ENCODE results near the gene GATA3. TPM values are rescaled to one million over a fixed set of nuclear protein-coding genes. Genes with fewer than 3 reads are reported as not detected.
A peak's percentile ranks its signal among the peaks of the same experiment; 100 is the strongest.

Gene GATA3
- total RNA-seq, 1 donor from 2014 or later, result 0.69 TPM

GRCh38 chr10:8049045-8049864, 5.2 kb upstream of the GATA3 start:
- peaks cover 42% of the 10 kb centered on the region for H3K27me3 Mint-ChIP-seq (ENCODE audit: unreplicated experiment)
- H3K4me1 Mint-ChIP-seq (ENCODE audit: low read depth, unreplicated experiment), result peaks cover 13% of the 10 kb centered on the region
- H3K9me3 Mint-ChIP-seq (ENCODE audit: unreplicated experiment), result peaks cover 6% of the 10 kb centered on the region
- H3K27ac Mint-ChIP-seq (ENCODE audit: unreplicated experiment), result no peak overlapping the region
- no peaks in the 10 kb centered on the region for H3K36me3 Mint-ChIP-seq (ENCODE audit: unreplicated experiment)
- no peak for DNase-seq
- TF ChIP-seq CTCF (IDR thresholded peaks at IDR 0.05; ENCODE audit: partially characterized antibody, unreplicated experiment), result no peak
- peak overlapping the region; percentile 65 for H3K4me3 Mint-ChIP-seq (ENCODE audit: unreplicated experiment)

- Mint-ChIP-seq H3K4me1 (ENCODE audit: low read depth, unreplicated experiment) (peaks cover 11% of the 10 kb centered on the region), H3K27ac (ENCODE audit: unreplicated experiment) (no peak overlapping the region), H3K9me3 (ENCODE audit: unreplicated experiment) (peaks cover 6% of the 10 kb centered on the region), H3K36me3 (ENCODE audit: unreplicated experiment) (no peaks in the 10 kb centered on the region), H3K4me3 (ENCODE audit: unreplicated experiment) (peak overlapping the region; percentile 67), H3K27me3 (ENCODE audit: unreplicated experiment) (peaks cover 41% of the 10 kb centered on the region)
- DNase-seq, result no peak
- no peak for TF ChIP-seq CTCF (IDR thresholded peaks at IDR 0.05; ENCODE audit: partially characterized antibody, unreplicated experiment)
Observed at GRCh38 chr10:8049865-8050555, 4.5 kb upstream of the GATA3 start.

GRCh38 chr10:8050556-8051108, 3.9 kb upstream of the GATA3 start:
- peaks cover 4% of the 10 kb centered on the region for H3K9me3 Mint-ChIP-seq (ENCODE audit: unreplicated experiment)
- peaks cover 6% of the 10 kb centered on the region for H3K4me1 Mint-ChIP-seq (ENCODE audit: low read depth, unreplicated experiment)
- TF ChIP-seq CTCF (IDR thresholded peaks at IDR 0.05; ENCODE audit: partially characterized antibody, unreplicated experiment), result no peak
- peaks cover 36% of the 10 kb centered on the region for H3K27me3 Mint-ChIP-seq (ENCODE audit: unreplicated experiment)
- no peak overlapping the region for H3K27ac Mint-ChIP-seq (ENCODE audit: unreplicated experiment)
- peak overlapping the region; percentile 84 for H3K4me3 Mint-ChIP-seq (ENCODE audit: unreplicated experiment)
- no peak for DNase-seq
- H3K36me3 Mint-ChIP-seq (ENCODE audit: unreplicated experiment), result no peaks in the 10 kb centered on the region

- H3K27me3 Mint-ChIP-seq (ENCODE audit: unreplicated experiment), result peaks cover 32% of the 10 kb centered on the region
- no peak overlapping the region for H3K27ac Mint-ChIP-seq (ENCODE audit: unreplicated experiment)
- H3K9me3 Mint-ChIP-seq (ENCODE audit: unreplicated experiment), result peaks cover 2% of the 10 kb centered on the region
- no peak for TF ChIP-seq CTCF (IDR thresholded peaks at IDR 0.05; ENCODE audit: partially characterized antibody, unreplicated experiment)
- H3K4me3 Mint-ChIP-seq (ENCODE audit: unreplicated experiment), result no peak overlapping the region
- peaks cover 6% of the 10 kb centered on the region for H3K4me1 Mint-ChIP-seq (ENCODE audit: low read depth, unreplicated experiment)
- H3K36me3 Mint-ChIP-seq (ENCODE audit: unreplicated experiment), result no peaks in the 10 kb centered on the region
- no peak for DNase-seq
Observed at GRCh38 chr10:8051109-8051821, 3.2 kb upstream of the GATA3 start.
